GM21717 (cell line): ENCODE results near the gene MMP24.
"Not testable (repeated sequence)": the region's sequence is repeated elsewhere in the genome, so short reads cannot be mapped to it uniquely, and the experiment has no call there.

Experiments
- ATAC-seq: cut with Tn5 transposase; IDR thresholded peaks from one replicate; pipeline ENCODE4 v1.9.1; 2021; ENCODE audit warnings: mild to moderate bottlenecking, moderate library complexity; ENCODE audit not compliant: unreplicated experiment

Gene MMP24

GRCh38 chr20:35216541-35216940 is 9.9 kb upstream of the MMP24 start:
- no peak for ATAC-seq

- ATAC-seq, result no peak
Measured at GRCh38 chr20:35223941-35224340, 2.5 kb upstream of the MMP24 start.

GRCh38 chr20:35224536-35224935 is 2.0 kb upstream of the MMP24 start:
- ATAC-seq, result no peak

GRCh38 chr20:35225319-35226125 is 968 bp upstream of the MMP24 start:
- ATAC-seq, result no peak

GRCh38 chr20:35226884-35227681 is 593 bp downstream of the MMP24 start:
- no peak for ATAC-seq

GRCh38 chr20:35232575-35232974 is 6.1 kb downstream of the MMP24 start:
- ATAC-seq, result no peak

- no peak for ATAC-seq
Measured at GRCh38 chr20:35235881-35236280, 9.4 kb downstream of the MMP24 start.

- ATAC-seq, result no peak
Measured at GRCh38 chr20:35237486-35237885, 11.0 kb downstream of the MMP24 start.

- ATAC-seq, result no peak
Measured at GRCh38 chr20:35238170-35238569, 11.7 kb downstream of the MMP24 start.

- no peak for ATAC-seq
Measured at GRCh38 chr20:35238735-35239134, 12.2 kb downstream of the MMP24 start.

- ATAC-seq, result no peak
Measured at GRCh38 chr20:35240083-35240810, 13.8 kb downstream of the MMP24 start.

- ATAC-seq, result no peak
Measured at GRCh38 chr20:35240811-35241293, 14.4 kb downstream of the MMP24 start.

GRCh38 chr20:35243317-35243716 is 16.8 kb downstream of the MMP24 start:
- no peak for ATAC-seq

GRCh38 chr20:35243986-35244385 is 17.5 kb downstream of the MMP24 start:
- no peak for ATAC-seq

GRCh38 chr20:35246723-35247122 is 20.2 kb downstream of the MMP24 start:
- no peak for ATAC-seq

- no peak for ATAC-seq
Measured at GRCh38 chr20:35248641-35249475, 22.4 kb downstream of the MMP24 start.

- ATAC-seq, result no peak
Measured at GRCh38 chr20:35251613-35251940, 25.1 kb downstream of the MMP24 start.

- ATAC-seq, result no peak
Measured at GRCh38 chr20:35252037-35252461, 25.6 kb downstream of the MMP24 start.

- ATAC-seq, result not testable (repeated sequence)
Measured at GRCh38 chr20:35252598-35252997, 26.1 kb downstream of the MMP24 start.

- ATAC-seq, result no peak
Measured at GRCh38 chr20:35253010-35253409, 26.5 kb downstream of the MMP24 start.
